Measurements from ENCODE around the gene TTLL11.

DNA sequence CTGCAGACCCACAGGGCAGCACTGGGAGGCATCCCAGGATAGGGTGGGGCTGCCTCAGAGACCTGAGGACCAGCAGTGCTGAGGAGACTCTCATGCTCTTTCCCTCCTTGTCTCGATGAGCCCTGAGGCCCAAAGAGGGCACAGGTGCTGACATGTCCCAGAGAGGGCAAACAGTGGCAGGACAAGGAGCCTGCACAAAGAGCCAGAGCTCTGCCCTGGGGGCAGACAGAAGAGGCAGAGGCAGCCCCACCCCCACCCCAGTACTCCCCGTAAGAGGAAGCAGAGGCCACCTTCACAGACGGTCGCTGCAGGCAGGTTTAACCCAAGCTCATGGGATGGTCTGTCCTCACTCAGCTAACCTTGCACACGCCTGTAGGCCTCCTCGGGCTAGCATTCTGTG is 29.4 kb upstream of the TTLL11 start:
- TF ChIP-seq, protein P1, sequence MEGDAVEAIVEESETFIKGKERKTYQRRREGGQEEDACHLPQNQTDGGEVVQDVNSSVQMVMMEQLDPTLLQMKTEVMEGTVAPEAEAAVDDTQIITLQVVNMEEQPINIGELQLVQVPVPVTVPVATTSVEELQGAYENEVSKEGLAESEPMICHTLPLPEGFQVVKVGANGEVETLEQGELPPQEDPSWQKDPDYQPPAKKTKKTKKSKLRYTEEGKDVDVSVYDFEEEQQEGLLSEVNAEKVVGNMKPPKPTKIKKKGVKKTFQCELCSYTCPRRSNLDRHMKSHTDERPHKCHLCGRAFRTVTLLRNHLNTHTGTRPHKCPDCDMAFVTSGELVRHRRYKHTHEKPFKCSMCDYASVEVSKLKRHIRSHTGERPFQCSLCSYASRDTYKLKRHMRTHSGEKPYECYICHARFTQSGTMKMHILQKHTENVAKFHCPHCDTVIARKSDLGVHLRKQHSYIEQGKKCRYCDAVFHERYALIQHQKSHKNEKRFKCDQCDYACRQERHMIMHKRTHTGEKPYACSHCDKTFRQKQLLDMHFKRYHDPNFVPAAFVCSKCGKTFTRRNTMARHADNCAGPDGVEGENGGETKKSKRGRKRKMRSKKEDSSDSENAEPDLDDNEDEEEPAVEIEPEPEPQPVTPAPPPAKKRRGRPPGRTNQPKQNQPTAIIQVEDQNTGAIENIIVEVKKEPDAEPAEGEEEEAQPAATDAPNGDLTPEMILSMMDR (IDR thresholded peaks at IDR 0.05): no peak
- TF ChIP-seq POLR2A (IDR thresholded peaks at IDR 0.05): no peak

Measured in uterus (tissue), 2 donors.